PFSK-1 (cell line): ENCODE data around the gene PTPN22.

Experiments
- POLR2AphosphoS5 ChIP-seq: IDR thresholded peaks from 2 replicates; pipeline ENCODE4 v1.6.1; 2012; ENCODE audit warnings: low read depth, mild to moderate bottlenecking, control low read depth, low read length, moderate library complexity
- REST ChIP-seq, 2 experiments: IDR thresholded peaks; 2 replicates each; pipeline versions ENCODE4 v1.6.1 to v1.8.0; 2011 to 2012; ENCODE audit warnings: low read depth in 2 of 2, low read length in 2 of 2, control low read depth in 1 of 2, inconsistent platforms in 1 of 2, mild to moderate bottlenecking in 1 of 2, moderate library complexity in 1 of 2; ENCODE audit not compliant: insufficient read depth in 1 of 2
- SIN3A ChIP-seq: IDR thresholded peaks from 2 replicates; pipeline ENCODE4 v1.6.1; 2012; ENCODE audit warnings: mild to moderate bottlenecking, low read length, moderate library complexity, borderline replicate concordance; ENCODE audit not compliant: insufficient read depth
- TAF1 ChIP-seq: IDR thresholded peaks from 2 replicates; pipeline ENCODE4 v1.6.1; 2012; ENCODE audit warnings: low read length, control low read depth, borderline replicate concordance; ENCODE audit not compliant: insufficient read depth

- no peak for TF ChIP-seq REST (IDR thresholded peaks at IDR 0.05; ENCODE audit: insufficient read depth in 1 of 2, low read depth in 2 of 2, low read length in 2 of 2)
- TF ChIP-seq POLR2AphosphoS5 = no peak
- no peak for TF ChIP-seq SIN3A
- no peak for TF ChIP-seq TAF1
Measured at GRCh38 chr1:113770031-113770430, 101.5 kb downstream of the PTPN22 start.
